NCI-H460 (cell line): Measurements from ENCODE around the gene MRPL45. TPM values are rescaled to one million over a fixed set of nuclear protein-coding genes. Genes with fewer than 3 reads are reported as not detected.
"Not testable (repeated sequence)": the region's sequence is repeated elsewhere in the genome, so short reads cannot be mapped to it uniquely, and the experiment has no call there.

ENCODE experiments used
- DNase-seq: peaks from one replicate; pipeline ENCODE4 v3.0.0-alpha.2; 2016; ENCODE audit warnings: low read depth; ENCODE audit errors: extremely low read depth
- polyA plus RNA-seq: library from polyadenylated mRNA; depleted of rRNA; stranded (reverse); fragments of >200 nt; gene quantifications from 2 replicates; pipeline ENCODE4 v1.2.3, GENCODE V29; 2014; cell fraction: nucleus; rRNA removed
- total RNA-seq: library from RNA; depleted of rRNA; stranded (reverse); fragments of >200 nt; shearing (Covaris generic); gene quantifications from 2 replicates; pipeline ENCODE4 v1.2.3, GENCODE V29; 2014; rRNA removed

MRPL45 gene
- 98.8 and 103 TPM in 2 replicates for total RNA-seq
- 33.3 and 35.1 TPM in 2 replicates for polyA plus RNA-seq

DNA sequence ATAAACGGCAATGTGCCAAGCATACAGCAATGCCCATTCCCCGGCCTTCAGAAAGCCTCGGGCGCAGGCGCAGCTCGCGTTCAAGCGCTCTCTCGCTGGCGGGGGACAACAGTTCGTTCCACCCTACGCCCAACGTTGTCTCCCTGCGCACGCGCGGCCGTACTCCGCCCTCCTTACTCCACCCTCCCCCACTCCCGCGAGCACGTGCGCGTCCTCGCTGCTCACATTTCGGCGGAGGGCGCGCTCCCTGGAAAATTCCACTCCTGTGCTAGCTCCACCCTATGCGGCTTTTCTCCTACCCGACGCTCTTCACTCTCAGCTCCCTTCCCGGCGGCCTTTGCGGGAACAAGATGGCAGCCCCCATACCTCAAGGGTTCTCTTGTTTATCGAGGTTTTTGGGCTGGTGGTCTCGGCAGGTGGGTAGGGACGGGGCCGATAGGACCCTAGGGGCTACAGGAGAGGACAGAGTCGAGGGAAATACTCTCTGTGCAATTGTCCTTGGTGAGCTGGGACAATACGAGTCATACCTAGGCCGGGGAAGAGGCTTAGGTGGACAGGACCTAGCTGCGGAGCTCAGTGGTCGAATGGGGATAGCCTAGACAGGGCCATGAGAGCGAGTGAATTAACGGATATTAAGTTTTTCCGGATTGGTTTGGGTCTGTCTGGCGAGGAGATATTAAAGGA lies at the start of gene MRPL45:
Gene MRPL45, plus strand, starts transcription at position 335 of the 684 bp plus-strand sequence. Its CDS starts 16 bp downstream, at position 351.
- peak; percentile 97 for DNase-seq

DNA sequence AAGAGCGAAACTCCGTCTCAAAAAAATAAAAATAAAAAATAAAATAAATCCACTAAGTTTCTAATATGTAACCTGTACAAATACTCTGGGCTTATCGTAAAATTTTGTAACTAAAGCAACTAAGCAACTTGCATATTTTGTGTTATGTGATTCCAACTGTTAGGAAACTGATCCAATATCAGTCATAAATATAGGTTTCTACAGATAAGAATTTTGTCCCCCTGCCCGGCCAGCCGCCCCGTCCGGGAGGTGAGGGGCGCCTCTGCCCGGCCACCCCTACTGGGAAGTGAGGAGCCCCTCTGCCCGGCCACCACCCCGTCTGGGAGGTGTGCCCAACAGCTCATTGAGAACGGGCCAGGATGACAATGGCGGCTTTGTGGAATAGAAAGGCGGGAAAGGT lies 43.8 kb upstream of the MRPL45 start:
- not testable (repeated sequence) for DNase-seq

DNA sequence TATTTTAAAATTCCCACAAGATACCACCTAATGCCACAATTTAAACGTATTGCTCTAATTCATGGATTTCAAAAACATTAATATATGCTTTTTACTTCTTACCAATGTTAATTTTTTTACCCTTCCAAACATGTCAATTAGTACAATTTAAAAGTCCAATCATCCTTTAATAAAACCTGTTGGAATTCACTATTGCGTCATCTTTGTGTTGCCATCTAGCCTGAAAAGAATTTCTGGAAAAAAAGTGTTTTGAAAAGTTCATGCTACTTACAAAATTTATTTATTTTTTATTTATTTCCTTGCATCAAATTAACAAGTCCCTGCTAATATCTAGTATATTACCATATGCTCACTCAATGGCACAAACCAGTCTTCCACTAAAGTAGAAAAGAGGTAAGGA lies 42.6 kb upstream of the MRPL45 start:
- not testable (repeated sequence) for DNase-seq

DNA sequence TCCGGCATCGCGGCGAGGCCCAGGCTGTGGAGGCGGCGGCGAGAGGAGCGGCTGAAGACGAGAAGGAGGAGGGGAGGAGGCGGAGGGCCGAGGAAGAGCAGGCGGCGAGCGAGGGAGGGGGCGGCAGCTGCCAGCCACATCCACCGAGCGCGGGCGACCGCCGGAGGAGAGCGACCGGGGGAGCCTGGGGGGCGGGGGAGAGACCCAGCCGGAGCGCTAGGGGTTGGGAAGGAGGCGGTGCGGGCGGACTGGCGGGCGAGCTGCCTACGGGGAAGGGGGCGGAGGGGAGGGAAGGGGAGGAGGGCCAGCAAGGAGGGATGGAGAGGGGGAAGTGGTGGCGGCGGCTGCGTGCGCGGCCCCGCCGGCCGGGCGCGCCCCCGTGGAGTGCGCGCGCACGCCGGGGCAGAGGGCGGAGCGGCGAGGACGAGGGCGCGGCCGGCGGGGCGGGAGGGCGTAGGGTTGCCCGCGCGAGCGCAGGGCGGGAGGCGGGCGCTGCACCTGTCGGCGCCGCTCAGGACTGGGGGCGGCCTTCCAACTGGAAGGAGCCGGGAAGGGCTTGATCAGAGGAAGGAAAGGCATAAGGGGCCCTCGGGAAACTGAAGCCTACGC lies 39.9 kb upstream of the MRPL45 start:
- DNase-seq: peak; percentile 72

DNA sequence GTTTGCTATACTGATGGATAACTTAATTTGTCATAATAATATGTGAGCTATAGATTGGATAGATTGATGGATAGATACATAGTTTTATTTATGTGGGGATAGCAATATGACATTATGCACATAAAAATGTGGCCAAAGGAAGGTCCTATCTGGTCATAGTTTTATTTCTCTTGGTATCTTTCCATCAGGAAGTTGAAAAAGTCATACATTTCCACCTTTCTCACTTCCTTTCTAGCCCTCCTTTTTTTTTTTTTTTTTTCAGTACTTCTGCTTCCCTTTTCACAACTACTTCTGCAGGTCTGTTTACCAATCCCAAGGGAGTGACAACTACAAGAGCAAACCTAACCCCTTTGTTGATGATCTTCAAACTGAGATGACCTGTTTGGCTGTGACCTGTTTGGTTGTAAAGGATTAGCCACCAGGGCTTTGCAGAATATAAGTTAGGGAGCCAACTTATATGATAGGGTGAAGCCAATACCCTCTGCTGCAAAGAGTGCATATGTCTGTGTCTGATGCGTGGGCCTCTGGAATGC lies 30.9 kb upstream of the MRPL45 start:
- not testable (repeated sequence) for DNase-seq

DNA sequence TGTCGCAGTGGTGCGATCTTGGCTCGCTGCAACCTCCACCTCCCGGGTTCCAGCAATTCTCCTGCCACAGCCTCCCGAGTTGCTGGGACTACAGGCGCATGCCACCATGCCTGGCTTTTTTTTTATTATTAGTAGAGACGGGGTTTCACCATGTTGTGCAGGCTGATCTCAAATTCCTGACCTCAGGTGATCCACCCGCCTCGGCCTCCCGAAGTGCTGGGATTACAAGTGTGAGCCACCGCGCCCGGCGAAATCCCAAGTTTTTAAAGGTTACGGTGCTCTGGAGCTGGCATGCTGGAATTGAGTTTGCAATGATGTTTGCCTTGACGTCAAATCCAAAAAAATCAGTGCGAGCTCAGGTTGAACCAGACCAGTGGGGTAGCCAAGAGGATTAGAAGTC lies 30.4 kb upstream of the MRPL45 start:
- not testable (repeated sequence) for DNase-seq

DNA sequence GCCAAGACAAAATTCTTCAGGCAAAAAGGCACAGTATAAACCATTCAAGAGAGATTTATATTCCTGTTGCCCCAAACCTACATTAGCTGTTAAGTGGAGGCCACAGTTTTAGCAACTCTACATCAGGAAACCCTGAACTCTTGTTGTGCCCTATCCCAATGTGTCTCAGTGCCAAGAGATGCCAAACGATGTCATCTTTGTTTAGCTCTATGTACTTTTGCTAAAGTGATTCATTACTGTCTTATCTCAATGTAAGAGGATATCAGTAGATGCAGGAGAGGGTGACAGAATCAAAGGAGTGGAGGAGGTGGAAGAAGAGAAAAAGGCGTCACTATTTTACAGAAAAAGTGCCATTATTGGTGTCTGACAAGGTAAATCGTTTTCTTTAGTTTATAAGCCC lies 28.8 kb upstream of the MRPL45 start:
- not testable (repeated sequence) for DNase-seq

DNA sequence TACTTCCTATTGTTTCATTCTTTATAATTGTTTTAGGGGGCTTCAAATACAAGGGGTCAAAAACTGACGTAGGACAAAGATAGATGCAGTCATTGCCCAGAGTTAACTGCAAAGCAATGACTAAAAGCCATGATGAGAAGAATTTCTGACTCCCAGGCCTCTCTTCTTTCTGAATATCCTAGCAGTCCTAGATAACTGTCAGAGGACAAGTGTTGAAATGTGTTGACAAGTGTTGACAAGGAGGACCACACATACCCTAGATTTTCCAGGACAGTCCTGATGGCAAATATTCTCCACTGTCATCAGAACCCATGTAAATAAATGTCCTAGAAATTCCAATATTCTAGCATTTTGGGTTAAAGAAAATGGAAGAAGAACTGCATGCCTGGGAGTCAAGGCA lies 27.9 kb upstream of the MRPL45 start:
- DNase-seq: not testable (repeated sequence)

DNA sequence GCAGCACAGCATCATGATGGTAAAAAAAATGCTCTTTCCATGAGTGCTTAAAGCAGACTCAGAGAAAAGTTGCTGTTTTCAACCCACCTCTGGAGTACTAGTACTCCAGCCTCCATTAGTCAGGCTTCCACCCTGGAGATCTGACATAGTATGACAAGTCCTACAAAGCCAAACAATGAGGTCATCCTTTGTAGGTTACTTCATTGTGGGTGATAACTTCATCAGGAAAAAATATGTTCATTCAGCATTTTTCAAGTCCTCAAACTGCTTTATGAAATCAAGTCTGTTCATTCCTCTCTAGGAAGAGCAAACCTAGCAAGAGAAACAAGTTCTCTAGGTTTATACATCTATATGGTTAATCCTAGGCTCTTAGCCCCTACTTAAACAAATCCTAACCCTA lies 27.4 kb upstream of the MRPL45 start:
- DNase-seq: not testable (repeated sequence)

DNA sequence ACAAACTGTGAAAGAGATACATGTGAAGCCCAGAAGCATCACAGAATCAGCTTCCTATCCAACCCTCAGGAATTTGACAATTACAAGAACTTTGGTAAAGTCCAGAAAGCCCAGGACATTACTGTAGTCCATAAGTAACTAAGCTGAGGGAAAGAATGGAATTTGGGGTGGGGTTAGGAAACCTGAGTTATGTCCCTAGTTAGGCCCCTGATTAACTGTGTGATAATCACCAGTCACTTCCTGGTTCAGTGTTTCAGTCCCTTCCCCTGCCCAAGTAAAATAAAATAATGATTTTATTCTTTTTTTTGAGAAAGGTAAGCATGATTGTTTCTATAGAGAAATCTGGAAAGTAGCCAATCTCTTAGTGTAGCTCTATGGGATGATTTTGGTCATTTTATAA lies 11.0 kb upstream of the MRPL45 start:
- DNase-seq: not testable (repeated sequence)

DNA sequence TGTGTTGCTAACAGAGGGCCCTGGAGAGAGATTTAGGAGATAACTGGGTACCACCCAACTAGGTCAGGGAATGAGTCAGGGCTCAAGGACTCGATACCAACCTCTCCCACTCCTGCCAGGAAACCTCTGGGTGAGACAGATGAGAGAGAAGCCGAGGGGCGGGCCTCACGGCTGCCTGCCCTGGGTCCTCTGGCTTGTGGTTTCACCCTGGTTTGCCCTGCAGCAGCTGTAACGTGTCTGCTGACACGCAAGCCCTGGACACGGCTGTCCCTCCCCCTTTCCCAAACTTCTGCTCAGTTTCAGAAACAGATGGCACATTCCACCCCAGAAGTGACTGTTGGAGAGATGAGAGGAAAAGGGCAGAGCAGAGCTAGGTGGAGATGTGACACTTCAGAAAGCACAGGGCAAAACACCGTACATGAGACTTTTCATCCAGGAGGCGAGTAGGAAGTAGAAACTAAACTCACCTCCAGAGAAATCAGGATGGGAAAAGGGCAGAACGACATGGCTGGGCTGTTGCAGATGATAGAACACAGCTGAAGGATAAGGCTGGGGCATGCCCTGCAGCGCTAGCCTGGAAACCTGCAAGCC lies 10.4 kb upstream of the MRPL45 start:
- not testable (repeated sequence) for DNase-seq

DNA sequence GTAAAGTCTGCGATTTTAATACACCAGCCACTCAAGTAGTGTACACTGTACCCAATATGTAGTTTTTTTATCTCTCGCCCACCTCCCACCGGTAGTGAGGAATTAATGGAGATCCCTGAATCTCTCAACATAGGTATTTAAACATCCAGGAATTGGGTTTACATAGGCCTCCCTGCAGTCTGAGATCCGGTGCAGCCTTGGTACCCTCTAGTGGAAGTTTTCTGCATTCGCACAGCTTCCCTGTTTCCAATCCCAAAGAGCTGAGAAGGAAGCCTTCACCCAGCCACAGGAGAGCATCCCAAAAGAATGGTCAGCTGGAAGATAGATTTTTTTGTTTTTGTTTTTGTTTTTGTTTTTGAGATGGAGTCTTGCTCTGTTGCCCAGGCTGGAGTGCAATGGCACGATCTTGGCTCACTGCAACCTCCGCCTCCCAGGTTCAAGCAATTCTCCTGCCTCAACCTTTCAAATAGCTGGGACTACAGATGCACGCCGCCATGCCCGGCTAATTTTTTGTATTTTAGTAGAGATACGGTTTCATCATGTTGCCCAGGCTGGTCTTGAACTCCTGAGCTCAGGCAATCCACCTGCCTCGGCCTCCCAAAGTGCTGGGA lies 8.6 kb upstream of the MRPL45 start:
- not testable (repeated sequence) for DNase-seq

DNA sequence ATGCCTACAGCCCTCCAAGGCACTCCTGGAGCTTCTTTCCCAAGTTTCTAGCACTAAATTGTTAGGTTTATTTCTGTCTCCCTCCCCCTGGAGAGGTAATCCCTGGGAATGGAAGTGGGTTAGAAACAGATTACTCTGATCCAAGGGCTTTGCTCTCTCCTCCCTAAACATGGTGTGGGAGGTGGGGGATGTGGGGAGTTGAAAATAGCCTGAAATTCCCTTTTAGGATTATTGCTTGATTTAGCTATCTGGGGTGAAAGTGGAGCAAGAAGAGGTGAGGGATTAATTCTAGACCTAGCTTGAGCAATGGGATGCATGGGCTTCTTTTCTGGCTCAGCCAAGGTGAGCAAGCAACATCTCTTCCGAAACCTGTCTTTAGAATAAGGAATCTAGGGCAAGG lies 7.2 kb upstream of the MRPL45 start:
- not testable (repeated sequence) for DNase-seq

DNA sequence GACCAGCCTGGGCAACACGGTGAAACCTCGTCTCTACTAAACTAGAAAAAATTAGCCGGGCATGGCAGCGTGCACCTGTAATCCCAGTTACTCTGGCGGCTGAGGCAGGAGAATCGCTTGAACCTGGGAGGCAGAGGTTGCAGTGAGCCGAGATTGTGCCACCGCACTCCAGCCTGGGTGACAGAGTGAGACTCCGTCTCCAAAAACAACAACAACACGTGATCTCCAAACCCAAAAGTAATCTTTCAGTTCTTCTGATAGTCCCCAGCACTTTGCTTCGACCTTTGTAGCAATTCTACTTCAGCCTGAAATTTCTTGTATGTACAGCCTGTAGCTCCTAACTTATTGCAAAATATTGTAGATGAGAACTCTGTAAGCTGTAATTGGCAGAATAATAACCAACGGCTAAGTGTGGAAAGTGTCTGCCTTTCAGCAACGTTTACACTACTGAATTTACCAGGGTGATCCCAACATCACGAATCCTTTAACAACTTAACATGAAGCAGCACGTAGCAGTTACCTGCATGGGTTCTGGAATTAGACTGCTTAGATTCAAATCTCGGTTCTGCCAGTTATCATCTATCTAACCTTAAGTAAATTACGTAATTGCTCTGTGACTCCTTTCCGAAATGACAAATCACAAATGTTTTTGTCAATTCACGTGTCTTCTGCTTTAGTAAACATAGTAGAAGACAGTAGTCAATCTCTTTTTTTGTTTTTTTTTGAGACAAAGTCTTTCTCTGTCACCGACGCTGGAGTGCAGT lies 1.2 kb upstream of the MRPL45 start:
- DNase-seq: not testable (repeated sequence)

DNA sequence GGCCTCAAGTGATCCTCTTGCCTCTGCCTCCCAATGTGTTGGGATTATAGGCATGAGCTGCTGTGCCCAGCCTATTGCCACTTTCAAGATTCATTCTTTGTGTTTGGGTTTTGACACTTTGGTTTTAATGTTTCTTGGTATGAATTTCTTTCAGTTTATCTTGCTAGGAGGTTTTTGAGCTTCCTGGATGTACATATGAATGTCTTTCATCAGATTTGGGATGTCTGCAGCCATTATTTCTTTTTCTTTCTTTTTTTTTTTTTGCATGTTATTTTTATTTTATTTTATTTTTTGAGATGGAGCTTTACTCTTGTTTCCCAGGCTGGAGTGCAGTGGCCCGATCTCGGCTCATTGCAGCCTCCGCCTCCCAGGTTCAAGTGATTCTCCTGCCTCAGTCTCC lies 18.5 kb downstream of the MRPL45 start:
- no peak for DNase-seq

DNA sequence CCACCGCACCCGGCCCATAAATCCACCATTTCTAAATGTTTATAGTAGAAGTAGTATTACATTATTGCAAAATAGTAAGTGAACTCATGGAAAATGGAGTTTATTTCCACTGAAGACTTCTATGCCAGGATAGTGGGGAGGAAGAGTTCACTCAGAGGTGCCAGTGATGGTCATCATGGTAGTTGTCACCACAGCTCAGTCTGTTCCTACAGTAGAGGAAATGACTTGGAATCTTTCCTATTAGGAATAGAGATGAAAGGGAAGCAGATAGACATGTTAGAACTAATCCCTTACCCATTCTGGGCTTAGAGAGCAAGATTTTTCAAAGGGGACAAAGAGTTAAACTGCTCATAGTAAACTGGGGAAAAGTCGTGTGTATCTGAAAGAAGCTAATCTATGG lies 20.1 kb downstream of the MRPL45 start:
- DNase-seq: no peak

DNA sequence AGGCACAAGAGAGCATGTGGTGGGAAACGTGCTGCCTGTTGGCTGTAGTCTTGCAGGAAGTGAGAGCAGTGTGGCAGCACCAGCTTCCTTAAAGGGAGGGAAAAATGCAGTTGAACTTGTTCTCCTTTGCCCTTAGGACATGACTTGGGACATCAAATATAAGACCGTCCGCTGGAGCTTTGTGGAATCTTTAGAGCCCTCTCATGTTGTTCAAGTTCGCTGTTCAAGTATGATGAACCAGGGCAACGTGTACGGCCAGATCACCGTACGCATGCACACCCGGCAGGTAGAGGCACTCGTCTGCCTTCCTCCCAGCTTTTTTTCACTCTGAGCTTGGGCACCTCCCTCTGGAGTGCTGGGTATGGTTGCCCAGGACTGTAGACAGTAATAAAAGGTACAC lies 23.5 kb downstream of the MRPL45 start:
- DNase-seq: no peak

DNA sequence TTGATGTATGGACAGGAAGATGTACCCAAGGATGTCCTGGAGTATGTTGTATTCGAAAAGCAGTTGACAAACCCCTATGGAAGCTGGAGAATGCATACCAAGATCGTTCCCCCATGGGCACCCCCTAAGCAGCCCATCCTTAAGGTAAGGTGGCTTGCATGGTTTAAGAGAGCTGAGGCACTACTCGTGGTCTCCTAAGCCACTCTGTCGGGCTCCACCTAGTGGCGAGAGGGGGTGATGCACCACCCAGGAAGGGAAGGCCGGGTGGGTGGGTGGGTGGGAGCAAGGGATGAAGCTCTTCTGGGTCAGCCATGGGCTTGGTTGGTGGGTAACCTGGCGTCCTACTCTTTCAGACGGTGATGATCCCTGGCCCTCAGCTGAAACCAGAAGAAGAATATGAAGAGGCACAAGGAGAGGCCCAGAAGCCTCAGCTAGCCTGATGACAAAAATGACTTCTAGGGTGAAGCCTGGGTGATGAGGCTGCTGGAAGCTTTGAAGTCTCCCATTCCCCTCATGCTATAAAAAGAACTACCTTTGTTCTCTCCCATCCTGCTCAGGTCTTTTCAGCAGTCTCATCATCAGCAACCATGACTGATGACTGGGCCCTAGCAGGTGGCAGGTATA lies 25.3 kb downstream of the MRPL45 start:
- DNase-seq: peak; percentile 58

DNA sequence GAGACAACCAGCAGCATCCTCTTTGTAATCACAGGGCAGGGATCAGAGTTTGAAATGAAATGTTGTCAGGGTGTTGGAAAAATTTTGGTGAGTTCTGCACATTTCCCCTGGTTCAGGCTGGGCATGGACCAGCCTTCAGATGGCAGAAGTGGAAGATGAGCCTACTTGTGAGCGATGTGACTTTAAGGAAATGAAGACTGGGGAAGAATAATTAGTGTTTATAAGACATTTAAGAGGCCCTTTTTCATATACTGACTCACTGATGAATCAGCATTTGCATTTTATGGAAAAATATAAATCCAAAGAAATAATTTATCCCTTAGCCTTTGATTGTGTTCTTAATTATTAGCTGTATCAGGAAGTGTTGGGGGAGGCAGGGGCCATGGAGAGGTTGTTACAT lies 25.9 kb downstream of the MRPL45 start:
- DNase-seq: no peak

DNA sequence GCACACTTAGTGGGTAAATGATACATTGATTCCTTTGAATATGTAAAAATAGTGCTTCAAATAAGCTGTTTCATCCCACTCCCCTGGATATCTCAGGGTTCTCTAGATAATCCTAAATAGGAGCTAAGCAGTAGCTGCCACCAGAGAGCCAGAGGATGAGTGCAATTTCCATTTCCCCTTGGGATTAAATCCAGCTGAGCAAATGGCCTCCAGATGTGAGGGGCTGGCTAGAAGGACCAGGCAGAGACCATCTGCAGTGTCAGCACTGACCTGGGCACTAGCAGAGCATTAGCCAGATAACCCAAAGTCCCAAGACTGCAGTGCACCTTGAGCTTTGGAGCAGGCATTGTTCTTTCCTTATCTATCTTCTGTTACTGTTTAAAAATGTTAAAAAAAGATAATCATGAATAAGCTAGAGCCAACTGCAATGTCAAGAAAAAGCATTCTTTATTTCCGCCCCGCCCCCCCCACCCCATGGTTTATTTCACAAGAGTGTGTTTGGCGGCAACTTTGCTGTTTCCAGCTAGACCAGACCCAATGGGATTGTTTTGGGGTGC lies 27.3 kb downstream of the MRPL45 start:
- no peak for DNase-seq
